NCI-H1436 treated with DMSO at 0.1 percent for 48 hours (cell line): ENCODE results near the gene GLCE.
"Not testable (repeated sequence)": the region's sequence is repeated elsewhere in the genome, so short reads cannot be mapped to it uniquely, and the experiment has no call there.

ENCODE experiments used
- DNase-seq: peaks from one replicate; lab custom pipeline; 2025; lab: John Stamatoyannopoulos, UW

GLCE gene

GRCh38 chr15:69159805-69160140 lies 662 bp upstream of the GLCE start:
- no peak for DNase-seq

DNA sequence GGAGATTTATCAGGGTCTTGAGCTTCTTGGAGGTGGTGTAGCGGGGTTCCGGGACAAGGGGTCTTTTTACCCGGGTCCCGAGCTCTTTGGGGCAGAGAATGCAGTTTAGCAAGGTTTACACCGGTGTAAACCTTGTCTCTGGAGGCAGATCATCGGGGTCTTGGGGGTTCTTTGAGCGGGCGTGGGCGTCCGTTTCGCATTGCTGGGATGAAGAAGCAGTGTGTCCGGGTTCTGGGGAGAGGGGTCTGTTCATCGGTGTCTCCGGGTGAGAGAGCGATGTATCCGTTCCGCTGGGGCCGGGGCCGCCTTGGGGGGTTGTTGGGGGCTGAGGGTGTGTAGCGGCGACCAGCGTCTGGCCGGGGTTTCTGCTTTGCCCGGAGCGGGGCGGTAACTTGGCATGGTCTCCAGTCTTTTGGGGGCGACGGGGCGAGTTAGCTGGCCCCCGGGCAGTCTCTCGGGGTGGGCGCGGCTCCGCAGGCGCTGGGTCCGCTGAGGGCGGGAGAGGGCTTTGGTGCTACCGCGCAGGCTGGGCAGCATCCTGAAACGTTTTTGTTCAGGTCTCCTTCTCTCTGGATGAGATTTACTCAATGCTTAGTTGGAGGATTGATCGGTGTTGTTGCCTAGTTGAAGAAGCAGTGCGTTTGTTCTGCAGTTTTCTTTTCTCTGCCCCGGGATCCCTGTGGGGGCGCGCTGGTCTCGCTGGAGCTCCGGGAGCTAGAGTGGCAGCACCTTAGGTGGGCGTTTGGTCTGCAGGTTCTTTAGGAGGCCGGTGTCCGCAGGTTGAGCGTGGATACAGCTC lies 843 bp downstream of the GLCE start:
- DNase-seq, result no peak

DNA sequence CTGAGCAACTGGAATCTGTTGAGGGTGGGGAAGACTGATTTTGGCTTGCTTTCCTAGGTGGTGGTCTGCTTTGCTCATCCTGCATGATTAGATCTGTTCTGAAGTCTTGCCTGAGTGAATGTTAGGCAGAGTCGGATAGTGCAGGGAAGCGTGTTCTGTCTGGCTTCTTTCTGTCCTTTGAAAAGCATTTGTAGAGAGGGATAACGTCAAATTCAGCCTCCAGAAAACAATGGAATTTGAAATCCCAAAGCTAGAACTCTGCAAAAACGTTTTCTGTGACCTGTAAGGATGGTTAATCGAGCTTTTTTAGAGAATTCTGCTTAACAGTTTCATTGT lies 1.4 kb downstream of the GLCE start:
- DNase-seq, result no peak

- no peak for DNase-seq
Observed at GRCh38 chr15:69163141-69163669, 2.8 kb downstream of the GLCE start.

DNA sequence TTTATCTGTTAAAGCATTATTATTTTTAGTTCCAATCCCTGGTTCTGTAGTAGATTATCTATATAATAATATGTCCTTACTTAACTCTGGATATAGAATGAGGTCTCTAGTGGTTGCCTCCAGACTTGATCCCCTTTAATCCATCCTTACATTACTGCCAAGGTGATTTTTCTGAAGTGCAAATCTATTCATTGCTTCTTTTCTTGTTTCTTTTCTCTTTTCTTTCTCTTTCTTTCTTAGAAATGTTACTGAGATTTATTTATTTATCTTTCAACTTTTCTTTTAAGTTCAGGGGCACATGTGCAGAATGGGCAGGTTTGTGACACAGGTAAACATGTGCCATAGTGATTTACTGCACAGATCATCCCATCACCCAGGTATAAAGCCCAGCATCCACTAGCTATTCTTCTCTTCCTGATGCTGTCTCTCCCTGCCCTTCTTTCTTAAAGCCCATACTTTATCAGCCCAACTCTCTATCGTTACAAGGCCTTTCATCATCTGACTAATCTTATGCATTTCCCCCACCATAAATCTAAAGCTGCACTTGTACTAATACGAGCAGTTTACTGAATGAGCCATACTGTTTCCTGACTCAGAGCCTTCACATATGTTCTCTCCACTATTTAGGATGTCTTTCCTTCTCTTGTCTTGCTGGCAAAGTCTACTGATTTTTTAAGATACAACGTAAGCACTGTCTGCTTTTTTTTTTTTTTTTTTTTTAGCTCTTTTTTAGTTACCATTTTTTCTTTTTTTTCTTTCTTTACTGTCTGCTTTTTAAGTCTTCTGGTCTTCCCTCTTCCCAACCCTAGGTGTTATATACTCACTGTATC lies 4.6 kb downstream of the GLCE start:
- no peak for DNase-seq

DNA sequence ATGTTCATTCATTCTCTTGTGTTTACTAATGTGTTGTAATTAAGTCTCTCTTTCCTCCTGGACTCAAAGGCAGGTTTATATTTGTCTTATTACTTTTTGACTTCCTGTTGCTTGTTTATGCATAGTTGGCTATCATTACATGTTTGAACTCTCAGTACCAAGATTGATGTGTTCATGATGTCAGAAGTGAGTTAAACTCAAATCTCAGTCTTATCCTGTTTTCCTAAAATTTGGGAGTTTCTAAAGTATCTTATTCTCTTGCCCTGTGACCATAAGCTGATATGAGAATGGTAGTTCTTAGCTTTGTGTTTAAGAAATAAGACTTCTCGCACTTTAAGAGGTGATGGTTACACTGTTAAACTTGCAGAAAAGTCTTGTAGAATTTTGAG lies 5.2 kb downstream of the GLCE start:
- no peak for DNase-seq

DNA sequence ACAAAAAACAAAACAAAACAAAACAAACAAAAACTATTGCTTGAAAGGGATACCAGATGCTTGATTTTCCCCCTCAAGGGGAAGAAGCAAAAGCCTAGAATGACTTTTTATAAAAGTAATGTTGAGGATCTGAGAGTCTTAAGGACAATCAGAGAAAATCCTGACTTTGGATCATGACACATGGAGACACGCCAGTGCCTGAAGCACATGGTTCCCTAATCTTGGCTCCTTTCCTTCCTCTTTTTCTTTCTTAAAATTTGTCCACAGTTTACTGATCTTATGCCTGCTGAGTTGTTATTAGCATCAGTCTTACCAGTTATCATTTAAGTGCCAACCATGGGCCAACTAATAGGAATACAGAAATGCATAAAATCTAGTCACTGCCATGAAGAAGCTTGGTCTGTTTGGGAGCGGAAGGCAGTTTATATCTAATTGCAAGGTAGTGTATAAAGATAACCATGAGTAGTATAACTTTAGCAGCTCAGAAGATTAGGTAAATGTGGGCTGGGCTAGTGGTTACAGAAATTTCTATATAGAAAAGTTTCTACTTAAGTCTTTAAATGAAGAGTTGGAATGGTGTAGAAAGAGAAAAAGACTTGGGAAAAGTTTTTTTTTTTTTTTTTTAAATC lies 6.9 kb downstream of the GLCE start:
- no peak for DNase-seq

DNA sequence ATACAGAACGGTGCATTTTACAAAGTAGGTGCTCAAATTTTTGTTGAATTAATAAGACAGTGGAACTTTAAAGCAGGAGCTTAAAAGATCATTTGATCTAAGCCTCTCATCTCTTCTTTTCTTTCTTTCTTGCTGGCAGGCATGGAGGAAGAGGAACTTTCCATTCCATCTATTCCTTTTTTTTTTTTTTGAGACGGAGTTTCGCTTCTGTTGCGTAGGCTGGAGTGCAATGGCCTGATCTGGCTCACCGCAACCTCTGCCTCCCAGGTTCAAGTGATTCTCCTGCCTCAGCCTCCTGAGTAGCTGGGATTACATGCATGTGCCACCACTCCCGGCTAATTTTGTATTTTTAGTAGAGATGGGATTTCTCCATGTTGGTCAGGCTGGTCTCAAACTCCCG lies 7.9 kb downstream of the GLCE start:
- DNase-seq, result not testable (repeated sequence)

- DNase-seq, result not testable (repeated sequence)
Observed at GRCh38 chr15:69169540-69169939, 9.1 kb downstream of the GLCE start.

DNA sequence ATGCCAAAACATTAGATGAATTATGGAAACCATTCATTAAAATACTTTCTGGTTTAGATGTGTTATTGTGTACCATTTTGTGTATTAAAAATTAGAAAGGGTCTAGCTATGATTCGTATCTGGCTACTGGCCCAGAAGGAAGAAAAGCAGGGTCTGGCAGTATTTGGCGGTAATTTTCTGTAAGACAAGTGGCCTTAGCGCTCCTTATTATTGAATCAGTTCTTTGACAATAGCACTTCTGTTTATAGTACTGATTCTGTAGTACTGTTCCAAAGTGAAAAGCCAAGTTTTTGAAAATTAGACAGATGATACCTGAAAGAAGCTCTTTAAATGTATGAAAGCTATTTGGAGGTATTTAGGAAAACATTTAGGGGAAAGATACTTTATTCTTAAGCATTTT lies 10.2 kb downstream of the GLCE start:
- no peak for DNase-seq

DNA sequence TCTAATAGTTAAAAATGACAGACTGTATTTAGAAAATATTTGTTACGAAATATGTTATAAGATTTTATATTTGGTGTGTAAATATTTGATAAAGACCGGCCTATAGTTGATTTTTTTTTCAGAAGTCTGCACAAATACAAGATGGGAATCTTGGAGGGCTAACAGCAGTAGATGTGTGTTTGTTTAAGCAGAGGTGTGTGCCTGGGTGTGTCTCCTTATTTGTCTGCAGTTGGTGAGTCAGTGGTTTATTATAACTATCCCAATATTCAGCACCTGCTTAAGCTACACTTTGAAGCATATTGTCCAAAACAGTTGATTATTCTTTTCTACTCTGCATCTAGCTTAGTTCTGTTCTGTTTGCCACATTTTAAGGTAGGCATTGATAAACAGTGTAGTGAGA lies 12.4 kb downstream of the GLCE start:
- no peak for DNase-seq

- no peak for DNase-seq
Observed at GRCh38 chr15:69175536-69175935, 15.1 kb downstream of the GLCE start.

GRCh38 chr15:69181424-69181823 lies 21.0 kb downstream of the GLCE start:
- no peak for DNase-seq

DNA sequence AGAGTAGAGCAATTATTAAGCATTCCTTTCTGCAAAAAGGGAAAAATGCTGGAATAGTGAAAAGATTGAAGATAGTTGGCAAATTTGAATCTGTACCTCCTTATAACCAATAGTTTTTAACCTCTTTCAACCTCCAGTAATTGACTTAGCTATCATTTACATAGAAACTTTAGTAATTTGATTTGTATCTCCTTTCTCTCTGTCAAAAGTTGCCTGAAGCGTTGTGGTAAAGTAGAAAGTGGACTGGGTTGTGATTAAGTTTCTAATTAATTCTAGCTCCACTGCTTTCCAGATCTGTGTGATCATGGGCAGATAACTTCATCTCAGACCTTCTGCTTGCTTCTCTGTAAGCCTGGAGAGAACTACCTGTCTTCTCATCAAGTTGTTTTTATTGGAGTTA lies 24.8 kb downstream of the GLCE start:
- no peak for DNase-seq

DNA sequence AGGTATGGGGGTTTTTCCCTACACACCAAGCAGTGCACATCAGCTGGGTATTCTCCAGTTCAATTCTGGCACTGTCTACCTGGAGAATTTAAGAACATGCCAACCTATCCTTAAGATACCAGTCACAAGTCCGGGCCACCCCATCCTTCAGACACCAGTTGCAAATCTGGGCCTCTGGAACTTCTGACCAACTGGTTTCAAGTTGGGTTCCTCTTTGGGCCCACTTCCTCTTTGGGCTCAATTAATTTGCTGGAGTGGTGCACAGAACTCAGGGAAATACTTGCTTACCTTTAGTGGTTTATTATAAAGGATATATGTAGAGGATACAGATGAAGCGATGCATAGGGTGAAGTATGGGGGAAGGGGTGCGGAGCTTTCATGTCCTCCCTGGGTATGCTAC lies 25.3 kb downstream of the GLCE start:
- no peak for DNase-seq

GRCh38 chr15:69189157-69189556 lies 28.7 kb downstream of the GLCE start:
- no peak for DNase-seq

GRCh38 chr15:69190091-69190490 lies 29.7 kb downstream of the GLCE start:
- DNase-seq, result no peak

- no peak for DNase-seq
Observed at GRCh38 chr15:69190504-69190903, 30.1 kb downstream of the GLCE start.

DNA sequence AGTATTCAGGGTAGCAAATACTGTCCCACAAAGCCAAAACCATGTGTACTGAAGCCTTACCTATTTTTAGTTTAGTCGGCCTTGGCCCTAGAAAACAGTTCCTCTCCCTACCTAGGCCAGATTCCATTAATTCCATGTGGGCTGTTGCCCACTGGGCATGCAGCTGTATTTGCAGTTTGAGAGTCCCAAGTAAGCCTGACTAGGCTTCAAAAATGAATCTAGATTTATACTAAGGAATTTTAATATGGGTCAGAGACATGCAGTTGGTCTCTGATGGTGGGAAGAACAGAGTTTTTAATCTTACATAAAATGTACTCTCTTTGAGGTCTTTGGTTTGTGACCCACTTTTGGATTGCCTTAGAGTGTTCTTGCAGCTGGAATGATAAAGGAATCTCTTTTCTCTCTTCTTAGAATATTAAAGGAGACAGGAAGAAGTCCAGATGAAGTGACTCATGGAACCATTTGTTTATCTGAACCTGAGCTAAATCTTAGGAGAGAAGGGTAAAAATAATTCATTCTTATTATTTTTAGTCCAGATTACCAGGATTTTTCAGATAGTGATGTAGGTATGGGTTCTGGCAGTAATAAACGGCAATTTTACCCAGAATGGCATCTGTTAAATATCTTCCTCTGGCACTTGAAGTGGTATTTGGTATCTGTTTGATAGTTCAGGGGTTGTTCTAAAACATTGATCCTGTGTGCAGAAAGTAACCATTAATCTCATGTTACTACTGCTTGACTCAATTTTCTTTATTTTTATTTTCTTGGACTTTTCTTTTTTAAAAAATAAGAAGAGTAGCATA lies 33.8 kb downstream of the GLCE start:
- no peak for DNase-seq

DNA sequence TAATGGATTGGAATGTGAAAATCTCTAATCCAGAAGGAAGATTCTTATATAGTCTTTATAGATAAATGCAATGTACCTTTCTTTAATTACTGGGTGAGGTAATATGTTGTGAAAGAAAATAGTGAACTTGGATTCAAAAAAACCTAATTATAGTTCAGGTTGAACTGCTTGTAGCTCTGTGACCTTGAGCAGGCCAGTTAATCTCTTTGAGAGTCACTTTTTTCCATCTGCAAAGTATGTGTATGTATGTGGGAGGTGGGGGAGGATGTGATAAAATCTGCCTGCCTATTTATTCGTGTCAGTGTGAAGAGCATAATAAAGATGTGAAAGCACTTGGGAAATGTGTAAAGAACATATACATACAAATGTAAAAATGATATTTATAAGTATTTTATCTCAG lies 34.4 kb downstream of the GLCE start:
- DNase-seq, result no peak

DNA sequence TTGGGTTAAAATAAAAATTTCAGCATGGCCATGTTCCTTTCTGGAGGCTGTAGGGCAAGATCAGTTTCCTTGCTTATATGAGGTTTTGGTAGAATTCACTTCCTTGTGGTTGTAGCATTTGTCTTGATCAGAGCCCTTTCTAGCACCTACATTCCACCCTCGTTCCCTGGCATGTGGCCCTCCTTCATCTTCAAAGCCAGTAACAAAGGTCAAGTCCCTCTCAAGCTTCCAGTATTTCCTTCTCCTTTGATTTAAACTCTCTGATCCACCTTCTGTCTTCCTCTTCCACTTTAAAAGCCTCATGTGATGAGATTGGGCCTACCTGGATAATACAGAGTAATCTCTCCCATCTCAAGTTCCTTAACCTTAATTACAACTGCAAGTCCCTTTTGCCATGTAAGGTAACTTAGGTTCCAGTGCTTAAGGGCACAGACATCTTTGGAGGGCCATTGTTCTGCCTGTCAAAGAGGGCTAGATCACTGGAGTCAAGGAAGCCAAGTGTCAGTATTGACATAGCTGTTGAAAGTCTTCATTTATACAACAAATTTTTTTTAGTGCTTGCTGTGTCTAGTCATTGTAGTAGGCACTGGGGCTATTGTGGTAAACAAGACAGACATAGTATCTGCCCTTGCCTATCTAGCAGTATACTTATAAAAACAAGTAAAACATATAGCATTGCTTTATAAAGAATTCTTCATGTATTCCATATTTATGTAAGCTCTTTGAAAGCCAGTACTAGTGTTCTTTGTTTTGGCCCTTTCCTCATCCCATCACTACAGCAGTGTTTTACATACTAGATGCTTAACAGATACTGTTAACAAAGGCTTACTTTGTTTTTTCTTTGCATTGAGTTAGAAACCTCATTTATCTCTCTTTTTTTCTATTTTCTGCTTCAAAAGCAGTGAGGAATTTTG lies 40.7 kb downstream of the GLCE start:
- DNase-seq, result no peak
